ENCODE results near the gene KIAA1671.
"Not testable (repeated sequence)": the region's sequence is repeated elsewhere in the genome, so short reads cannot be mapped to it uniquely, and the experiment has no call there.

The KIAA1671 gene

GRCh38 chr22:25193548-25193947 lies 241.0 kb downstream of the KIAA1671 start:
- no peaks in the 10 kb centered on the region for H3K27me3 ChIP-seq (ENCODE audit: control insufficient read depth, insufficient read depth, low read length)
- H3K9ac ChIP-seq (ENCODE audit: low read length) = no peak overlapping the region
- no peaks in the 10 kb centered on the region for H3K9me3 ChIP-seq (ENCODE audit: control insufficient read depth, insufficient read depth, low read depth, low read length)
- no peak overlapping the region for H3K4me3 ChIP-seq (ENCODE audit: low read depth, low read length)
- H3K27ac ChIP-seq (ENCODE audit: low read depth, low read length) = no peak overlapping the region
- peaks cover 17% of the 10 kb centered on the region for H3K36me3 ChIP-seq (ENCODE audit: control insufficient read depth, insufficient read depth, low read length)
- no peaks in the 10 kb centered on the region for H3K4me1 ChIP-seq (ENCODE audit: control insufficient read depth, insufficient read depth, low read length)

DNA sequence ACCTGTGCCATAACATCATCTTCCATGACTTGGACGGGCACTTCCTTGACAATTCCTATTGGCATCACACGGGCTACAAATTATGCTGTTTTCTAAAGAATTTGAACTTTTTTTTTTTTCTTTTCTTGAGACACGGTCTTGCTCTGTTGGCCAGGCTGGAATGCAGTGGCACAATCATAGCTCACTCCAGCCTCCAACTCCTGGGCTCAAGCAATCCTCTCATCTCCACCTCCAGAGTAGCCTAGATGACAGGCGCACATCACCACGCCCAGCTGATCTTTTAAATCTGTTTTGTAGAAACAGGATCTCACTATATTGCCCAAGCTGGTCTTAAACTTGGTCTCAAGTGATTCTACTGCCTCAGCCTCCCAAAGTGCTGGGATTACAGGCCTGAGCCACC lies 243.8 kb downstream of the KIAA1671 start:
- H3K9me3 ChIP-seq (ENCODE audit: control insufficient read depth, insufficient read depth, low read depth, low read length) = no peaks in the 10 kb centered on the region
- H3K36me3 ChIP-seq (ENCODE audit: control insufficient read depth, insufficient read depth, low read length) = peaks cover 14% of the 10 kb centered on the region
- no peaks in the 10 kb centered on the region for H3K4me1 ChIP-seq (ENCODE audit: control insufficient read depth, insufficient read depth, low read length)
- H3K9ac ChIP-seq (ENCODE audit: low read length) = no peak overlapping the region
- H3K27me3 ChIP-seq (ENCODE audit: control insufficient read depth, insufficient read depth, low read length) = no peaks in the 10 kb centered on the region
- H3K4me3 ChIP-seq (ENCODE audit: low read depth, low read length) = no peak overlapping the region
- no peak overlapping the region for H3K27ac ChIP-seq (ENCODE audit: low read depth, low read length)

DNA sequence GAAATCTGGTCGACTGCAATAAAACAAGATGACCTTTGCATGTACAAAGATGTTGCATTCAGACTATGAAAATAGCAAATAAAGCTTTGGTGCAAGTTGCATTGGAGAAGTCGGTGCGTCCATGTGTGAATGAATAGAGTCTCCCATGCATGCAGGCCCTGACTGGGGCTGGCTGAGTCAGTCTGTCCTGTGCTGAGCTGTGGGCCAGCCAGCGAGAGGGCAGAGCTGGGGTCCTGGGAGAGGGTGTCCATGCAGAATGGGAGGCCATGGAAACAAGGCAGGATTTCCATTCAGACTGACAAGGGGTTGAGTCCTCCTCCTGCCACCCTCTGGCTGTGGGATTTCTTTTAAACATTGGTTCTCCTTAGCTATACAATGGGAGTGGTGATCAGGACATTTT lies 244.8 kb downstream of the KIAA1671 start:
- Histone ChIP-seq H3K27me3 (ENCODE audit: control insufficient read depth, insufficient read depth, low read length) (no peaks in the 10 kb centered on the region), H3K9ac (ENCODE audit: low read length) (no peak overlapping the region), H3K36me3 (ENCODE audit: control insufficient read depth, insufficient read depth, low read length) (peaks cover 7% of the 10 kb centered on the region), H3K27ac (ENCODE audit: low read depth, low read length) (no peak overlapping the region), H3K9me3 (ENCODE audit: control insufficient read depth, insufficient read depth, low read depth, low read length) (no peaks in the 10 kb centered on the region), H3K4me1 (ENCODE audit: control insufficient read depth, insufficient read depth, low read length) (no peaks in the 10 kb centered on the region), H3K4me3 (ENCODE audit: low read depth, low read length) (no peak overlapping the region)

DNA sequence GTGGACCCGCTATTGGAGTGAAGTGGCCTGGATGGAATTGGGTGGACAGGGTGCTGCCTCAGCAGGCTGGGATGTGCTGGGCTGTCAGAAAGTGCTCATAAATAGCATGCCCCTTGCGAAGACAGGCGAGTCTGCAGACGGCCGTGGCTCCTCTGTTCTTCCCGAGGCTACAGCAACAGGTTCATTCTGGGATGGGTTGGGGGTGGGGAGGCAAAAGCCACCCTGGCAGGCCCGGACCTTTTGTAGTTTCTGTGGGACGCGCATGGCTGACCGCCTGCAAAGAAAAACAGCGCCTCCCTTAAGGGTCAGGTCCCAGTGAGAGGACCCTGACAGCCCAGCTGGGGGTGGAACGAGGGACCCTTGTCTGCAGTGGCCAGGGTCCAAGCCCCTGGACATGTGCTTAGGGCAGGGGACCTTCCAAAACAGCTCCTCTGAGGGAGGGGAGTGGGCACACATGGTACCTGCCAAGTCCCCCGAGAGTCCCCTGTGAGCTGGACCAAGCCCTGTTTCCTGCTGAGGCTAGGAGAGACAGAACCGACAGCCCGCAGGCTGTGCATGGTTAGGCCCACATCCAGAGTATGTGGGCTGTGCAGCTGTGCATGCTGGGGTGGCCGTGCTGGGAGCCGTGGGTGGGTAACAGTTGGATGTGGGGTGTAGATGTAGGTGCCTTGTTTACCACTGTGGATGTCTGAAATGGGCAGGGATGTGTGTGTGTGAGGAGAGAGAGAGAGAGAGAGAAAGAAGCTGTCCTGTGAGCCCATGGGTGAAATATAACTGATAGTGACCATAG lies 247.4 kb downstream of the KIAA1671 start, which contains the start of gene CRYBB3:
Gene CRYBB3 (plus strand): TSS at position 128 of the 790 bp plus-strand sequence. CDS start 1,539 bp downstream, outside the sequence.
- Histone ChIP-seq H3K36me3 (ENCODE audit: control insufficient read depth, insufficient read depth, low read length) (peaks cover 3% of the 10 kb centered on the region; the same call in 1 of the 2 replicates), H3K4me3 (ENCODE audit: low read depth, low read length) (no peak within 1 kb of the TSS), H3K27ac (ENCODE audit: low read depth, low read length) (no peak within 1 kb of the TSS), H3K9me3 (ENCODE audit: control insufficient read depth, insufficient read depth, low read depth, low read length) (no peaks in the 10 kb centered on the region), H3K4me1 (ENCODE audit: control insufficient read depth, insufficient read depth, low read length) (no peaks in the 10 kb centered on the region), H3K27me3 (ENCODE audit: control insufficient read depth, insufficient read depth, low read length) (no peaks in the 10 kb centered on the region), H3K9ac (ENCODE audit: low read length) (no peak within 1 kb of the TSS)

DNA sequence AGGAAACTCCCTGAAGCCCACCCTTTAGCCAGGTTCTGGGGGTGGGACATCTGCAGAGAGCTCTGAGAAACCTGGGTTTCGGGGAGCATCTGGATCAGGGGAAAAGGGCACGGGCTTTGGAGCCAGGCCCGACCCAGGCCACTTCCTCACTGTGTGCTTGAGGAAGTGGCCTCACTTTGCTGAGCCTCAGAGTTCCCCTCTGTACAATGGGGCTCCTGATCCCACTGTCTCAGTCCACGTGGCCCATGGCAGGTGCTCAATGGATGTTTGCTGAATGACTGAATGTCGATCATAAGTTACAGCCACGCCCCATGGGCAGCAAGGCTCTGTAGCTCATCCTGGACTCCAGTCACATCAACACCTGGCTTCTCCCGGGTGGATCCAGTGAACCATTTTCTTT lies 248.5 kb downstream of the KIAA1671 start:
- Histone ChIP-seq H3K27ac (ENCODE audit: low read depth, low read length) (no peak overlapping the region), H3K9me3 (ENCODE audit: control insufficient read depth, insufficient read depth, low read depth, low read length) (no peaks in the 10 kb centered on the region), H3K4me3 (ENCODE audit: low read depth, low read length) (no peak overlapping the region), H3K36me3 (ENCODE audit: control insufficient read depth, insufficient read depth, low read length) (no peaks in the 10 kb centered on the region; the same call in 1 of the 2 replicates), H3K27me3 (ENCODE audit: control insufficient read depth, insufficient read depth, low read length) (no peaks in the 10 kb centered on the region), H3K4me1 (ENCODE audit: control insufficient read depth, insufficient read depth, low read length) (no peaks in the 10 kb centered on the region), H3K9ac (ENCODE audit: low read length) (no peak overlapping the region)

DNA sequence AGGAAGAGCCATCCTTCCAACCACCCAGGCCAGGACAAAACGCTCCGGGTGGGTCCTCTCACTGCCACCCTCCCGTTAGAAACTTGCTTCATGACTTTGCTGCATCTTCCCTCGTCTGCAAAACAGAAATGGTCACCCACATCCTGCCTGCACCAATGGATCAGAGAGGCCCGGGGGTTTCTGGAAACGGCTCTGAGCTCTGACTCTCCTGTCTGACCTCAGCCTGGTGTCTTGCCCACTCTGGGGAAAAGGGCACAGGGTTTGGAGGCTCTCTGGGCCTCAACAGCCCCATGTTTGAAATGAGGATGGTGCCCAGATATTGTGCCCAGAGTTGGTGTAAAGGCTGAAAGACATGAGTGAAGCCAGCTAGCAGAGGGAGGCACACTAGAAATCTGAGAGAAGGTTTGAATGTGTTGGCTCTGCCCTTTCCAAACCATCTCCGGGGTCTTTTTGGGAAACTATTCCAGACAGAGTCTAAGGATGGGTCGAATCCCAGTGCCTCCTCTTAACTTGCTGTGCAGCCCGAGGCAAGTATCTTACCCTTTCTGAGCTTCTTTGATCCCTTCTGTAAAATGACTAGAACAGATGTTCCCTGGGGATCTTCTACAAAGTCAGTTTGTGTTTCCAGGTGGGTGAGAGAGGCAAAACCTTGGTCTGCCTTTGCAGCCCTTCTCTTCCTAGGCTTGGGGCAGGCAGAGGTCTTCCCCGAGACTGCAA lies 249.2 kb downstream of the KIAA1671 start:
- Histone ChIP-seq H3K4me1 (ENCODE audit: control insufficient read depth, insufficient read depth, low read length) (no peaks in the 10 kb centered on the region), H3K4me3 (ENCODE audit: low read depth, low read length) (no peak overlapping the region), H3K36me3 (ENCODE audit: control insufficient read depth, insufficient read depth, low read length) (no peaks in the 10 kb centered on the region; the same call in 1 of the 2 replicates), H3K27ac (ENCODE audit: low read depth, low read length) (no peak overlapping the region), H3K9me3 (ENCODE audit: control insufficient read depth, insufficient read depth, low read depth, low read length) (no peaks in the 10 kb centered on the region), H3K9ac (ENCODE audit: low read length) (no peak overlapping the region), H3K27me3 (ENCODE audit: control insufficient read depth, insufficient read depth, low read length) (no peaks in the 10 kb centered on the region)

DNA sequence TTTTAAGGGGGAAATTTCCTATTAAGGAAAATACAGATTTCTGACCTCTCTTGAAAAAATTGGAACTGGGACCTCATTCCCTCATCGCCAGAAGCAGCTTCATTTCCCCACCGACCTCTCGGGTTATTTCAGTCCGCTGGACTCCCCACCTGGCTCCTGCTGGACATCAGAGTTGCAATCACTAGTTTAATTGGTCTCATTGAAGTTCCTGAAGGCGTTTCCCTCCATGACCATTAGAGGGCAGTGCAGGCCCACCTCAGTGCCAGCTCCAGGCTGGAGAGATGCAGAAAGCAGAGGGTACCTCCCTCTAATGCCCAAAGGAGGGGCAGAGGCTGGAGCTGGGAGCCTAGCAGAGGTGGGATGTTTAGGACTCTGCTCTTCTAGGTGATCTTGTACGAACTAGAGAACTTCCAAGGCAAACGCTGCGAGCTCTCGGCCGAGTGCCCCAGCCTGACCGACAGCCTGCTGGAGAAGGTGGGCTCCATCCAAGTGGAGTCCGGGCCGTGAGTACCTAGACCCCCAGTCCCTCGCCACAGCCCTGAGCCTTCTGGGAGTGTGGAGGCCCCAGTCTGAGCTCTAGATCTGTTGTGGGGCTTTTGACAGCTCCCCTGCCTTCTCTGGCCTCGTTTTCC lies 249.9 kb downstream of the KIAA1671 start:
- no peak overlapping the region for H3K27ac ChIP-seq (ENCODE audit: low read depth, low read length)
- no peaks in the 10 kb centered on the region for H3K36me3 ChIP-seq (ENCODE audit: control insufficient read depth, insufficient read depth, low read length)
- no peak overlapping the region for H3K4me3 ChIP-seq (ENCODE audit: low read depth, low read length)
- H3K9ac ChIP-seq (ENCODE audit: low read length) = no peak overlapping the region
- H3K9me3 ChIP-seq (ENCODE audit: control insufficient read depth, insufficient read depth, low read depth, low read length) = no peaks in the 10 kb centered on the region
- no peaks in the 10 kb centered on the region for H3K4me1 ChIP-seq (ENCODE audit: control insufficient read depth, insufficient read depth, low read length)
- no peaks in the 10 kb centered on the region for H3K27me3 ChIP-seq (ENCODE audit: control insufficient read depth, insufficient read depth, low read length)

- no peaks in the 10 kb centered on the region for H3K4me1 ChIP-seq (ENCODE audit: control insufficient read depth, insufficient read depth, low read length)
- no peaks in the 10 kb centered on the region for H3K9me3 ChIP-seq (ENCODE audit: control insufficient read depth, insufficient read depth, low read depth, low read length)
- no peak overlapping the region for H3K9ac ChIP-seq (ENCODE audit: low read length)
- H3K36me3 ChIP-seq (ENCODE audit: control insufficient read depth, insufficient read depth, low read length) = no peaks in the 10 kb centered on the region
- no peak overlapping the region for H3K27ac ChIP-seq (ENCODE audit: low read depth, low read length)
- H3K27me3 ChIP-seq (ENCODE audit: control insufficient read depth, insufficient read depth, low read length) = no peaks in the 10 kb centered on the region
- no peak overlapping the region for H3K4me3 ChIP-seq (ENCODE audit: low read depth, low read length)
Observed at GRCh38 chr22:25203082-25203481, 250.6 kb downstream of the KIAA1671 start.

DNA sequence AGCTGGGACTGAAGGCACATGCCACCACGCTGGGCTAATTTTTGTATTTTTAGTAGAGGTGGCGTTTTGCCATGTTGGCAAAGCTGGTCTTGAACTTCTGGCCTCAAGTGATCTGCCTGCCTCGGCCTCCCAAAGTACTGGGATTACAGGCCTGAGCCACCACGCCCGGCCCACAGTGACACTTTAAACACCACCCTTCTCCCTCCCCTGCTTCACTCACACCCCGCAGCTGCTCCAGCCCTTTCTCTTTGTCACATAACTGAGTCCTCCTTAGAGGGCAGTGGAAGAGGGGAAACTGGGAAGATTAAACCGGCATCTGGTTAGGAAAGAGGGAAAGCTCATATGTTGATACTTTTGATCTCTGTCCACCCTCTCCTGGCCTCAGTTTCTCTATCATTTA lies 252.0 kb downstream of the KIAA1671 start:
- H3K4me1 ChIP-seq (ENCODE audit: control insufficient read depth, insufficient read depth, low read length); H3K9me3 ChIP-seq (ENCODE audit: control insufficient read depth, insufficient read depth, low read depth, low read length); H3K4me3 ChIP-seq (ENCODE audit: low read depth, low read length); H3K27ac ChIP-seq (ENCODE audit: low read depth, low read length); H3K36me3 ChIP-seq (ENCODE audit: control insufficient read depth, insufficient read depth, low read length); H3K9ac ChIP-seq (ENCODE audit: low read length); H3K27me3 ChIP-seq (ENCODE audit: control insufficient read depth, insufficient read depth, low read length): not testable (repeated sequence)

DNA sequence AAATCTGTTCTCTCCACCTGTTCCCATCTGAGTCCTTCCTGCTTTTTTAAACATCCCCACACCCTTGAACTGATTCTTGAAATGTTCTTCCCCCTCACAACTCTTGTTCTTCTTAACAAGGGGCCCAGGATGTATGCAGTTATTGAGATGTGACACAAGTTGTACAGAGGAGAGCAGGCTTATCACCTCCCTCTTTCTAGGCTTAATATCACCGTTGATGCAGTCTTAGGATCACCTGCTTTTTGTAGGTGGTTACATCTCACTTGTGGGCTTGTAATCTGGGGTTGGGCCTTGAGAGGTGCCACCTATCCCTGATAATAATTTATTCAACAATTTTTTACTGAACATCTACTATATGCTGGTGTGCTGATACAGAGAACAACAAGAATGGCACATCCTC lies 253.3 kb downstream of the KIAA1671 start:
- H3K4me3 ChIP-seq (ENCODE audit: low read depth, low read length) = no peak overlapping the region

GRCh38 chr22:25206998-25207397 lies 254.5 kb downstream of the KIAA1671 start:
- Histone ChIP-seq H3K36me3 (ENCODE audit: control insufficient read depth, insufficient read depth, low read length) (no peaks in the 10 kb centered on the region), H3K9ac (ENCODE audit: low read length) (no peak overlapping the region), H3K4me1 (ENCODE audit: control insufficient read depth, insufficient read depth, low read length) (no peaks in the 10 kb centered on the region), H3K4me3 (ENCODE audit: low read depth, low read length) (no peak overlapping the region), H3K9me3 (ENCODE audit: control insufficient read depth, insufficient read depth, low read depth, low read length) (no peaks in the 10 kb centered on the region), H3K27ac (ENCODE audit: low read depth, low read length) (no peak overlapping the region), H3K27me3 (ENCODE audit: control insufficient read depth, insufficient read depth, low read length) (no peaks in the 10 kb centered on the region)

More for the DNA sequence above, 253.3 kb downstream of the KIAA1671 start:
- no peak overlapping the region for H3K9ac ChIP-seq (ENCODE audit: low read length)
- H3K4me1 ChIP-seq (ENCODE audit: control insufficient read depth, insufficient read depth, low read length) = no peaks in the 10 kb centered on the region
- H3K27ac ChIP-seq (ENCODE audit: low read depth, low read length) = no peak overlapping the region
- H3K36me3 ChIP-seq (ENCODE audit: control insufficient read depth, insufficient read depth, low read length) = no peaks in the 10 kb centered on the region
- no peaks in the 10 kb centered on the region for H3K27me3 ChIP-seq (ENCODE audit: control insufficient read depth, insufficient read depth, low read length)
- H3K9me3 ChIP-seq (ENCODE audit: control insufficient read depth, insufficient read depth, low read depth, low read length) = no peaks in the 10 kb centered on the region

All from HUES6 (cell line).